Measurements from ENCODE around the gene MAP1LC3A. TPM values are rescaled to one million over a fixed set of nuclear protein-coding genes. Genes with fewer than 3 reads are reported as not detected.

Gene MAP1LC3A
- total RNA-seq, 2 experiments from 2014 or later: 4.6 to 5.6 TPM

DNA sequence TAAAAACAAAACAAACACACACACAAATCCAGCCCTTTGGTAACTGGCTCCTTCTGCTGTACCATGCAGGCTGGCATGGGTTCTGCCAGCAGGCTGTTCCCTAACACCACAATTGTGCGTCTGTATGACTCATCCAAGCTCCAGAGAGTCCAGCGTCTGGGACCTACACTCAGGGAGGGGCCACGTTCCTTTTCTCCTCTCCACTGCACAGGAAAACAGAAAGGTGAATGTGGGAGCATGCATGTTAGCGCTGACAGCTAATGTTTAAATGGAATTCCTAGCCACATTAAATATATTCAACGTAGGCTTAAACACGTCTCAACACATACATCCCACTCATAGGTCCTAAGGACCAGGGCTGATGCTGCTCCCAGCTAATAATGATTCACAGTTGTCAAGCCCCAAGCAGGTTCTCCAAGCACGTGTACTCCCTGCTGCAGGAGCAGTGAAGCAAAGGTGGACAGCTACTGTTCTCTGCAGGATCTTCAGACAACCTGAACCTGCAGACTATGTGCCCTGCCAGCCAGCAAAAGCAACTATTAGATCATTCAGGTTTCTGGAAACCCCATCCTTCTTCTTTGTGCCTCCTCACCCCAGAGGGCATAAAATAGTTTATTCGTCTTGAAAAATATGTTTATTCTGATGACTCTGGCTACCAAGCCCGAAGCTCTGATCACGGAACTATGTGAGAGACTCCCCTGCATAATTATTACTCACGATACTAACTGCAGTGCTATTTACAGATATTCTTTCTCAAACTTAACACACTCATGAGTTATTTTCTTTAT is 20.9 kb downstream of the MAP1LC3A start:
- Mint-ChIP-seq H3K27me3 (no peaks in the 10 kb centered on the region), H3K27ac (peak overlapping the region; percentile 92), H3K4me3 (no peak overlapping the region), H3K4me1 (ENCODE audit: low read depth) (peaks cover 31% of the 10 kb centered on the region), H3K9me3 (no peaks in the 10 kb centered on the region), H3K36me3 (peaks cover 18% of the 10 kb centered on the region)
- no peak for DNase-seq
- ChIA-PET POLR2A (no interaction called here), CTCF (interaction anchor here (0.9 kb wide), 1 partner anchor 190 kb away, joined by 5 read pairs; no protein-coding TSS in a partner anchor)
- intact Hi-C loops (cut with micrococcal nuclease): no loop called here

- ChIA-PET POLR2A (no interaction called here), CTCF (interaction anchor here (0.9 kb wide), 1 partner anchor 190 kb away, joined by 3 read pairs; no protein-coding TSS in a partner anchor)
- intact Hi-C loops (cut with micrococcal nuclease): loop anchor here (2.0 kb wide), 1 partner anchor 21 kb away; the partner anchor contains the start of gene MAP1LC3A
- no peaks in the 10 kb centered on the region for H3K9me3 Mint-ChIP-seq
- H3K36me3 Mint-ChIP-seq: peaks cover 13% of the 10 kb centered on the region
- peak overlapping the region; percentile 92 for H3K27ac Mint-ChIP-seq
- peak; percentile 49 for DNase-seq
- no peaks in the 10 kb centered on the region for H3K27me3 Mint-ChIP-seq
- no peak overlapping the region for H3K4me3 Mint-ChIP-seq
- H3K4me1 Mint-ChIP-seq (ENCODE audit: low read depth): peaks cover 31% of the 10 kb centered on the region
These were observed 21.7 kb downstream of the MAP1LC3A start for GRCh38 chr20:34579979-34580940.

- ChIA-PET POLR2A (no interaction called here), CTCF (no interaction called here)
- H3K4me3 Mint-ChIP-seq: no peak overlapping the region
- H3K36me3 Mint-ChIP-seq: peaks cover 13% of the 10 kb centered on the region
- peak overlapping the region; percentile 92 for H3K27ac Mint-ChIP-seq
- peaks cover 31% of the 10 kb centered on the region for H3K4me1 Mint-ChIP-seq (ENCODE audit: low read depth)
- DNase-seq: peak; percentile 78
- intact Hi-C loops (cut with micrococcal nuclease): loop anchor here (2.0 kb wide), 2 partner anchors 23 to 127 kb away; partner anchors contain the start of gene MAP1LC3A
- H3K27me3 Mint-ChIP-seq: no peaks in the 10 kb centered on the region
- no peaks in the 10 kb centered on the region for H3K9me3 Mint-ChIP-seq
These were observed 23.0 kb downstream of the MAP1LC3A start for GRCh38 chr20:34581341-34582184.

GRCh38 chr20:34582221-34582620 is 23.7 kb downstream of the MAP1LC3A start:
- Mint-ChIP-seq H3K4me1 (ENCODE audit: low read depth) (peaks cover 31% of the 10 kb centered on the region), H3K4me3 (no peak overlapping the region), H3K9me3 (no peaks in the 10 kb centered on the region), H3K36me3 (peaks cover 13% of the 10 kb centered on the region), H3K27ac (peak overlapping the region; percentile 92), H3K27me3 (no peaks in the 10 kb centered on the region)
- no peak for DNase-seq
- CTCF ChIA-PET: interaction anchor here (2.5 kb wide), 1 partner anchor 270 kb away, joined by 9 read pairs; no protein-coding TSS in a partner anchor
- intact Hi-C loops (cut with micrococcal nuclease): loop anchor here (2.0 kb wide), 1 partner anchor 127 kb away; no protein-coding TSS in a partner anchor
- POLR2A ChIA-PET: interaction anchor here (0.6 kb wide), 1 partner anchor 51 kb away, joined by 5 read pairs; no protein-coding TSS in a partner anchor

DNA sequence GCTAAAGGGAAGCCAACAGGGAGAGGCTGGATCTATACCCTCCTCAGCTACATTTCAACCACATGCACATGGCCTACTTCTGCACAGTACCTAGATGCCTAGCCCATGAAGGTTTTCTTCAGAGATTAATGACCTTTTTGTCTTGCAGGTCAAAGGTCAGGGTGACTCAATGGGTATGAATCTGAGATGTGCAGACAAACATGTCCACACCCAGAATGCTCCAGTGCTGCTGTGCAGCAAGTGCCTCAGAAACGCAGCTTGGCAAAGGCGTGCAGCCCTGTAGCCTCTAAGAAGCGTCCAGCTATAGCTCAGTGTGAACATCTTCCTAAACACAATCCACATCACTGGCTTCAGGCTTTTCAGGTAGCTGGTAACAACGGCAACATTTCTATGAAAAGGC is 24.4 kb downstream of the MAP1LC3A start:
- peaks cover 13% of the 10 kb centered on the region for H3K36me3 Mint-ChIP-seq
- H3K4me3 Mint-ChIP-seq: no peak overlapping the region
- ChIA-PET CTCF (interaction anchor here (0.6 to 2.5 kb wide), 4 partner anchors 18 to 270 kb away, joined by 3 to 9 read pairs (median 4); no protein-coding TSS in a partner anchor), POLR2A (interaction anchor here (0.6 kb wide), 1 partner anchor 52 kb away, joined by 5 read pairs; no protein-coding TSS in a partner anchor)
- peaks cover 31% of the 10 kb centered on the region for H3K4me1 Mint-ChIP-seq (ENCODE audit: low read depth)
- intact Hi-C loops (cut with micrococcal nuclease): loop anchor here (2.0 kb wide), 1 partner anchor 126 kb away; no protein-coding TSS in a partner anchor
- DNase-seq: no peak
- no peaks in the 10 kb centered on the region for H3K27me3 Mint-ChIP-seq
- no peaks in the 10 kb centered on the region for H3K9me3 Mint-ChIP-seq
- H3K27ac Mint-ChIP-seq: peak overlapping the region; percentile 42

DNA sequence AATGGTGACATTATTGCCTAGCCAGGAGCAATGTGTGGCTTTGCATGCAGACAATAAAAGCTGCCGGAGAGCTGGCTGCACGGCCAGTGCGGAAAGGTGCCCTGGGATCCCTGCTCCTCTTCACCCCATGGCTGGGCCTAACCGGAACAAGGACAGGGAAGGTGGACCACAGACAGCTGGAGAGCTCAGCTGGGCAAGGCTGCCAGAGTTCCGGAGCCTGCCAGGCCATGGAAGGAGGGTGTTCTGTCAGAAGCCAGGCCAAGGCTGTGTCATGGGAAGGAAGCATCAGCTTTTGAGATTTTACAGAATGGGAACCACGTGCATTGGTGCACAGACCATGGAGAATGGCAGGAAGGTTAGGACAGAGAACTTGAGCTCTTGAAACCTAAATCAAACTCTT is 25.0 kb downstream of the MAP1LC3A start:
- Mint-ChIP-seq H3K27me3 (no peaks in the 10 kb centered on the region), H3K27ac (peak overlapping the region; percentile 42), H3K36me3 (peaks cover 13% of the 10 kb centered on the region), H3K4me3 (no peak overlapping the region), H3K9me3 (no peaks in the 10 kb centered on the region), H3K4me1 (ENCODE audit: low read depth) (peaks cover 31% of the 10 kb centered on the region)
- intact Hi-C loops (cut with micrococcal nuclease): loop anchor here (2.0 kb wide), 1 partner anchor 125 kb away; no protein-coding TSS in a partner anchor
- ChIA-PET POLR2A (no interaction called here), CTCF (interaction anchor here (2.2 to 2.5 kb wide), 2 partner anchors 45 to 271 kb away, joined by 5 to 9 read pairs; no protein-coding TSS in a partner anchor)
- no peak for DNase-seq

- H3K27me3 Mint-ChIP-seq: no peaks in the 10 kb centered on the region
- H3K4me3 Mint-ChIP-seq: no peak overlapping the region
- H3K9me3 Mint-ChIP-seq: no peaks in the 10 kb centered on the region
- H3K36me3 Mint-ChIP-seq: peaks cover 12% of the 10 kb centered on the region
- H3K4me1 Mint-ChIP-seq (ENCODE audit: low read depth): peaks cover 25% of the 10 kb centered on the region
- H3K27ac Mint-ChIP-seq: no peak overlapping the region
- intact Hi-C loops (cut with micrococcal nuclease): no loop called here
- POLR2A ChIA-PET: no interaction called here
- CTCF ChIA-PET: interaction anchor here (2.2 kb wide), 1 partner anchor 47 kb away, joined by 5 read pairs; no protein-coding TSS in a partner anchor
- DNase-seq: no peak
These were observed 26.5 kb downstream of the MAP1LC3A start for GRCh38 chr20:34585019-34585418.

DNA sequence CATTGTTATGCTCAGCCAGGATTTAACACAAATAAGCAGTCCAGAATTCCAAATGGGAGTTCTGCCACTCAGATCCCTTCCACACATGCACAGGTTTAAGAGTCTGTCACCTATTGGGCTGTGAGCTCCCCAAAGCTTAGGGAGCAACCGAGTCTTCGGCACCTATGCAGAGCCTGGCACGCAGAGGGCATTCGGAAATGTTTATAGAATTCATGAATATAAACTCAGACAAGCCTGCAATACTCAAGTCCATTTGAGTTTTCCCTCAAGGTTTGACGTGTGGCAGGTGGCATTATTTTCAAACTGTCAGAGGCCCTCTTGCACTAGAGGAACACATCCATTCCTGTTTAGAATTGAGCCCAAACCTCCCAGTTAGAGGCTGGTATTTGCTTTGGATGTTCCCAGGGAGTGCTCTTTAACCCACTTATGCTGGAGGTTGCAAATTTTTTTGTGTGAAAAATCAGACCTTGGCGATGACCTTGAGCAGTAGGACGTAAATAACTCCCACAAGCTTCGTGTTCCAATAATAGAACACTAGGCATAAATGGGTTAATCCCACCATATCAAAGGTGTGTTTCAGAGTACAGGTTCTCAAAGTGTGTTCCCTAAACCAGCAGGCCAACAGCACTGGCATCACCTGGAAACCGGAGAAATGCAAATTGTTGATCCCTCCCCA is 28.1 kb downstream of the MAP1LC3A start:
- H3K27me3 Mint-ChIP-seq: no peaks in the 10 kb centered on the region

DNA sequence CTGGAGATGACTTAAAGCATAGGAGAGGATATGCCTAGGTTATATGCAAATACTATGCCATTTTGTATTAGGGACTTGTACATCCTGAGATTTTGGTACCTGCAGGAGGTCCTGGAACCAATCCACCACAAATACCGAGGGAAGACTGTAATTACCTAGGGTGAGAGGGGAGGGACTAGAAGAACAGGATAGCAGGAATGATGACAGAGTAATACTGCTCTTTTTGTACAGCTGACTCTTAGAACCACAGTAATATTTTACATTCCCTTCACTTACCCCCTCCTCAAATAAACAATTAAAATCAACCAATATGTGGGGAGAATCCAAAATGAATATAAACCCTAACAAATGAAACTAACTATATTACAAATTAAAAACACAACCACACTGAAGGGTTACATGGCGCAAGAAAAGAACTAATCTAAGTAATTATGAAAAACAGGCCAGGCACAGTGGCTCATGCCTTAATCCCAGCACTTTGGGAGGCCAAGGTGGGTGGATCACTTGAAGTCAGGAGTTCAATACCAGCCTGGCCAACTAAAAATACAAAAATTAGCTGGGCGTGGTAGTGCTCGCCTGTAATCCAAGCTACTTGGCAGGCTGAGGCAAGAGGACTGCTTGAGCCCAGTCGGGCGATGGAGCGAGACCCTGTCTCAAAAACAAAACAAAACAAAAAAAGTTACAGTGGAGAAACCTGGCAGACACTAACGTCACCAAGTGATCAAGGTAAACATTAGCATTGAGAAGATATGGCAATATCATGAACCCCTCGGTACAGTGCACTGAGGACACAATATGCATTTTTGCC is 37.1 kb downstream of the MAP1LC3A start:
- Mint-ChIP-seq H3K27ac (no peak overlapping the region), H3K9me3 (no peaks in the 10 kb centered on the region), H3K4me3 (no peak overlapping the region), H3K27me3 (no peaks in the 10 kb centered on the region), H3K36me3 (no peaks in the 10 kb centered on the region), H3K4me1 (ENCODE audit: low read depth) (no peaks in the 10 kb centered on the region)
- CTCF ChIA-PET: no interaction called here
- POLR2A ChIA-PET: no interaction called here
- no peak for DNase-seq
- intact Hi-C loops (cut with micrococcal nuclease): no loop called here

More for the DNA sequence above, 28.1 kb downstream of the MAP1LC3A start:
- H3K36me3 Mint-ChIP-seq: no peaks in the 10 kb centered on the region
- no peak for DNase-seq
- no peak overlapping the region for H3K27ac Mint-ChIP-seq
- H3K9me3 Mint-ChIP-seq: no peaks in the 10 kb centered on the region
- ChIA-PET CTCF (no interaction called here), POLR2A (no interaction called here)
- no peak overlapping the region for H3K4me3 Mint-ChIP-seq
- intact Hi-C loops (cut with micrococcal nuclease): no loop called here
- peaks cover 9% of the 10 kb centered on the region for H3K4me1 Mint-ChIP-seq (ENCODE audit: low read depth)

- Mint-ChIP-seq H3K36me3 (peaks cover 2% of the 10 kb centered on the region), H3K9me3 (no peaks in the 10 kb centered on the region), H3K27ac (no peak overlapping the region), H3K4me3 (no peak overlapping the region), H3K4me1 (ENCODE audit: low read depth) (no peaks in the 10 kb centered on the region), H3K27me3 (no peaks in the 10 kb centered on the region)
- ChIA-PET CTCF (interaction anchor here (1.0 kb wide), 1 partner anchor 289 kb away, joined by 3 read pairs; no protein-coding TSS in a partner anchor), POLR2A (no interaction called here)
- DNase-seq: no peak
- intact Hi-C loops (cut with micrococcal nuclease): no loop called here
These were observed 42.6 kb downstream of the MAP1LC3A start for GRCh38 chr20:34600892-34601653.

All from activated CD4-positive, alpha-beta memory T cell treated with anti-CD3 and anti-CD28 coated beads for 36 hours (primary cell).